ENCODE data around the gene ATP11A.

The ATP11A gene

DNA sequence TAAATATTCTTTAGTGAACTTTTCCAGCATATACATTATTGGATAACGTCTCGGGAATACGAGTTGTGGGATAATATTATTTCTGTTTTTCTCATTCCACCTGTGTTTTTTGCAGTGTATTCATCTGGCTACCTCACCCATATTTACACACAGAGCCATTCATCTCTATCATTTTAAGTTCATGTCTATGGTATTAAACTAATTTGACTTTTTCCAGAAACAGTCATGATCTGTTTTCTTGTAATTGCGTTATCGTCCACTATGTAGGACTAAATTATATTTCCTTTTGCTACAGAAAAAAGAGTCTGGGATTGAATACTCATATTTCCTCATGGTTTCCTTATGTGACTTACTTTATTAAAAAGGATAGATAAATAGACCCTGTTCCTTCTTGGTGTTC is 2.7 kb downstream of the ATP11A start:
- H3K36me3 ChIP-seq (replicated peaks; ENCODE audit: insufficient read depth, low read length), result no peaks in the 10 kb centered on the region
- no peak for DNase-seq
- no peaks in the 10 kb centered on the region for H3K9me2 ChIP-seq (replicated peaks; ENCODE audit: insufficient read depth, low read length)
- no peak overlapping the region for H3K27ac ChIP-seq (ENCODE audit: low read length)
- no peak overlapping the region for H3K9ac ChIP-seq (ENCODE audit: low read length)
- H2AFZ ChIP-seq (ENCODE audit: low read length), result no peak overlapping the region
- H3K4me3 ChIP-seq (ENCODE audit: low read length), result no peak overlapping the region
- H4K20me1 ChIP-seq (ENCODE audit: insufficient read depth, low read length), result no peaks in the 10 kb centered on the region
- TF ChIP-seq EZH2 (optimal IDR thresholded peaks at IDR 0.05; ENCODE audit: low read depth, low read length), result no peak
- no peak for TF ChIP-seq EZH2phosphoT487 (IDR thresholded peaks at IDR 0.05; ENCODE audit: low read length)
- TF ChIP-seq, protein P1, sequence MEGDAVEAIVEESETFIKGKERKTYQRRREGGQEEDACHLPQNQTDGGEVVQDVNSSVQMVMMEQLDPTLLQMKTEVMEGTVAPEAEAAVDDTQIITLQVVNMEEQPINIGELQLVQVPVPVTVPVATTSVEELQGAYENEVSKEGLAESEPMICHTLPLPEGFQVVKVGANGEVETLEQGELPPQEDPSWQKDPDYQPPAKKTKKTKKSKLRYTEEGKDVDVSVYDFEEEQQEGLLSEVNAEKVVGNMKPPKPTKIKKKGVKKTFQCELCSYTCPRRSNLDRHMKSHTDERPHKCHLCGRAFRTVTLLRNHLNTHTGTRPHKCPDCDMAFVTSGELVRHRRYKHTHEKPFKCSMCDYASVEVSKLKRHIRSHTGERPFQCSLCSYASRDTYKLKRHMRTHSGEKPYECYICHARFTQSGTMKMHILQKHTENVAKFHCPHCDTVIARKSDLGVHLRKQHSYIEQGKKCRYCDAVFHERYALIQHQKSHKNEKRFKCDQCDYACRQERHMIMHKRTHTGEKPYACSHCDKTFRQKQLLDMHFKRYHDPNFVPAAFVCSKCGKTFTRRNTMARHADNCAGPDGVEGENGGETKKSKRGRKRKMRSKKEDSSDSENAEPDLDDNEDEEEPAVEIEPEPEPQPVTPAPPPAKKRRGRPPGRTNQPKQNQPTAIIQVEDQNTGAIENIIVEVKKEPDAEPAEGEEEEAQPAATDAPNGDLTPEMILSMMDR (IDR thresholded peaks at IDR 0.05; ENCODE audit: low read length), result no peak
- peaks cover 65% of the 10 kb centered on the region for H3K79me2 ChIP-seq (ENCODE audit: low read length)
- H3K4me2 ChIP-seq (ENCODE audit: low read depth, low read length), result no peak overlapping the region; the same call in 1 of the 2 replicates
- peaks cover 14% of the 10 kb centered on the region; the same call in 1 of the 2 replicates for H3K4me1 ChIP-seq (ENCODE audit: low read length)
- H3F3A ChIP-seq (ENCODE audit: insufficient read depth, low read length), result peaks cover 21% of the 10 kb centered on the region
- no peaks in the 10 kb centered on the region for H3K27me3 ChIP-seq (replicated peaks; ENCODE audit: insufficient read depth, low read length)
- H3K9me3 ChIP-seq (replicated peaks; ENCODE audit: insufficient read depth, low read length), result no peaks in the 10 kb centered on the region

GRCh38 chr13:112693831-112694497 is 4.1 kb downstream of the ATP11A start:
- Histone ChIP-seq H3K27ac (ENCODE audit: low read length) (peak overlapping the region; percentile 73; the same call in 1 of the 2 replicates), H3K4me2 (ENCODE audit: low read depth, low read length) (peak overlapping the region; percentile 54), H3K79me2 (ENCODE audit: low read length) (peaks cover 78% of the 10 kb centered on the region)

GRCh38 chr13:112695121-112695520 is 5.3 kb downstream of the ATP11A start:
- Histone ChIP-seq H2AFZ (ENCODE audit: low read length) (no peak overlapping the region), H3K4me1 (ENCODE audit: low read length) (peaks cover 14% of the 10 kb centered on the region; the same call in 1 of the 2 replicates), H3K4me3 (ENCODE audit: low read length) (no peak overlapping the region), H3K4me2 (ENCODE audit: low read depth, low read length) (peak overlapping the region; percentile 54; the same call in 1 of the 2 replicates), H3K9me3 (replicated peaks; ENCODE audit: insufficient read depth, low read length) (no peaks in the 10 kb centered on the region), H3K9me2 (replicated peaks; ENCODE audit: insufficient read depth, low read length) (no peaks in the 10 kb centered on the region), H4K20me1 (ENCODE audit: insufficient read depth, low read length) (no peaks in the 10 kb centered on the region), H3F3A (ENCODE audit: insufficient read depth, low read length) (0 out of 2 replicates have a peak, but pooled peaks cover 4% of the 10 kb centered on the region), H3K79me2 (ENCODE audit: low read length) (peaks cover 90% of the 10 kb centered on the region), H3K9ac (ENCODE audit: low read length) (no peak overlapping the region), H3K36me3 (replicated peaks; ENCODE audit: insufficient read depth, low read length) (no peaks in the 10 kb centered on the region), H3K27me3 (replicated peaks; ENCODE audit: insufficient read depth, low read length) (no peaks in the 10 kb centered on the region), H3K27ac (ENCODE audit: low read length) (no peak overlapping the region)
- TF ChIP-seq, protein P1 (IDR thresholded peaks at IDR 0.05; ENCODE audit: low read length), result no peak
- TF ChIP-seq EZH2phosphoT487 (IDR thresholded peaks at IDR 0.05; ENCODE audit: low read length) (no peak), EZH2 (optimal IDR thresholded peaks at IDR 0.05; ENCODE audit: low read depth, low read length) (no peak)
- DNase-seq, result no peak

More at GRCh38 chr13:112693831-112694497, 4.1 kb downstream of the ATP11A start:
- TF ChIP-seq EZH2 (optimal IDR thresholded peaks at IDR 0.05; ENCODE audit: low read depth, low read length), result no peak
- H3K9ac ChIP-seq (ENCODE audit: low read length), result peak overlapping the region; percentile 9; the same call in 1 of the 2 replicates
- no peaks in the 10 kb centered on the region for H3K9me3 ChIP-seq (replicated peaks; ENCODE audit: insufficient read depth, low read length)
- H4K20me1 ChIP-seq (ENCODE audit: insufficient read depth, low read length), result no peaks in the 10 kb centered on the region
- peak; percentile 28 for DNase-seq
- no peaks in the 10 kb centered on the region for H3K9me2 ChIP-seq (replicated peaks; ENCODE audit: insufficient read depth, low read length)
- no peak overlapping the region for H2AFZ ChIP-seq (ENCODE audit: low read length)
- peaks cover 11% of the 10 kb centered on the region; the same call in 1 of the 2 replicates for H3F3A ChIP-seq (ENCODE audit: insufficient read depth, low read length)
- H3K4me3 ChIP-seq (ENCODE audit: low read length), result peak overlapping the region; percentile 27; the same call in 1 of the 2 replicates
- no peaks in the 10 kb centered on the region for H3K27me3 ChIP-seq (replicated peaks; ENCODE audit: insufficient read depth, low read length)
- H3K4me1 ChIP-seq (ENCODE audit: low read length), result peaks cover 14% of the 10 kb centered on the region; the same call in 1 of the 2 replicates
- no peaks in the 10 kb centered on the region for H3K36me3 ChIP-seq (replicated peaks; ENCODE audit: insufficient read depth, low read length)
